HAP-1 (cell line): Measurements from ENCODE around the gene PHLPP1.
A peak's percentile ranks its signal among the peaks of the same experiment; 100 is the strongest.

Experiments used
- DNase-seq, 2 experiments: peaks; one replicate each; pipeline ENCODE4 v3.0.0-alpha.2; 2016 to 2020; ENCODE audit warnings: low spot score in 2 of 2
- H3K27me3 ChIP-seq: fragments of 250-450 bp; sonication (Bioruptor Pico); 2 replicates; pipeline ENCODE4 v1.5.1; 2020; ENCODE audit warnings: low read depth, mild to moderate bottlenecking, moderate library complexity
- H3K36me3 ChIP-seq: fragments of 250-450 bp; sonication (Bioruptor Pico); replicated peaks from 2 replicates; pipeline ENCODE4 v1.5.1; 2020; ENCODE audit warnings: mild to moderate bottlenecking
- H3K4me1 ChIP-seq: fragments of 250-450 bp; sonication (Bioruptor Pico); 2 replicates; pipeline ENCODE4 v1.5.1; 2020; ENCODE audit warnings: mild to moderate bottlenecking
- H3K4me3 ChIP-seq: fragments of 250-450 bp; sonication (Bioruptor Pico); 2 replicates; pipeline ENCODE4 v1.5.1; 2020; ENCODE audit warnings: mild to moderate bottlenecking, moderate library complexity
- H3K9me3 ChIP-seq: fragments of 250-450 bp; sonication (Bioruptor Pico); 2 replicates; pipeline ENCODE4 v1.5.1; 2020; ENCODE audit warnings: mild to moderate bottlenecking, moderate library complexity
- in situ Hi-C: fragments of 300-500 bp; cut with MboI; formaldehyde crosslinking; loops from 3 replicates; pipeline ENCODE4 v1.14.3; 2020; ENCODE audit warnings: low sequenced_read_pairs, inconsistent platforms, mixed read lengths

Gene PHLPP1

GRCh38 chr18:62938487-62938886 is 223.1 kb downstream of the PHLPP1 start:
- Histone ChIP-seq H3K9me3 (no peaks in the 10 kb centered on the region), H3K4me3 (no peak overlapping the region), H3K4me1 (no peaks in the 10 kb centered on the region), H3K27me3 (no peaks in the 10 kb centered on the region), H3K36me3 (no peaks in the 10 kb centered on the region)
- no peak for DNase-seq
- in situ Hi-C loops, result no loop called here

GRCh38 chr18:62939433-62939832 is 224.1 kb downstream of the PHLPP1 start:
- H3K9me3 ChIP-seq, result no peaks in the 10 kb centered on the region
- no peaks in the 10 kb centered on the region for H3K36me3 ChIP-seq
- H3K4me1 ChIP-seq, result no peaks in the 10 kb centered on the region
- DNase-seq, result no peak
- no peaks in the 10 kb centered on the region for H3K27me3 ChIP-seq
- in situ Hi-C loops, result no loop called here
- no peak overlapping the region for H3K4me3 ChIP-seq

GRCh38 chr18:62939926-62940325 is 224.6 kb downstream of the PHLPP1 start:
- no peak overlapping the region for H3K4me3 ChIP-seq
- no peaks in the 10 kb centered on the region for H3K4me1 ChIP-seq
- H3K27me3 ChIP-seq, result no peaks in the 10 kb centered on the region
- in situ Hi-C loops, result no loop called here
- H3K36me3 ChIP-seq, result peaks cover under 1% of the 10 kb centered on the region; the same call in 1 of the 2 replicates
- H3K9me3 ChIP-seq, result no peaks in the 10 kb centered on the region
- no peak for DNase-seq

- no peak for DNase-seq
- Histone ChIP-seq H3K36me3 (peaks cover 8% of the 10 kb centered on the region), H3K4me1 (peaks cover 4% of the 10 kb centered on the region; the same call in 1 of the 2 replicates), H3K27me3 (no peaks in the 10 kb centered on the region), H3K9me3 (no peaks in the 10 kb centered on the region), H3K4me3 (no peak overlapping the region)
- in situ Hi-C loops, result no loop called here
Measured at GRCh38 chr18:62942578-62942977, 227.2 kb downstream of the PHLPP1 start.

GRCh38 chr18:62944454-62944853 is 229.1 kb downstream of the PHLPP1 start:
- no peaks in the 10 kb centered on the region for H3K9me3 ChIP-seq
- H3K4me3 ChIP-seq, result no peak overlapping the region
- in situ Hi-C loops, result no loop called here
- peaks cover 8% of the 10 kb centered on the region for H3K36me3 ChIP-seq
- no peak for DNase-seq
- H3K27me3 ChIP-seq, result no peaks in the 10 kb centered on the region
- H3K4me1 ChIP-seq, result peaks cover 4% of the 10 kb centered on the region; the same call in 1 of the 2 replicates

- Histone ChIP-seq H3K27me3 (no peaks in the 10 kb centered on the region), H3K4me1 (peaks cover 4% of the 10 kb centered on the region; the same call in 1 of the 2 replicates), H3K9me3 (no peaks in the 10 kb centered on the region), H3K36me3 (peaks cover 8% of the 10 kb centered on the region), H3K4me3 (no peak overlapping the region)
- in situ Hi-C loops, result no loop called here
- no peak for DNase-seq
Measured at GRCh38 chr18:62948788-62949187, 233.4 kb downstream of the PHLPP1 start.

GRCh38 chr18:62950246-62950645 is 234.9 kb downstream of the PHLPP1 start:
- Histone ChIP-seq H3K36me3 (peaks cover 4% of the 10 kb centered on the region), H3K4me3 (no peak overlapping the region), H3K9me3 (no peaks in the 10 kb centered on the region), H3K27me3 (no peaks in the 10 kb centered on the region), H3K4me1 (peaks cover 10% of the 10 kb centered on the region)
- in situ Hi-C loops, result no loop called here
- DNase-seq, result no peak

GRCh38 chr18:62952807-62953206 is 237.5 kb downstream of the PHLPP1 start:
- peaks cover 11% of the 10 kb centered on the region for H3K4me1 ChIP-seq
- no peak overlapping the region for H3K4me3 ChIP-seq
- DNase-seq, result no peak
- no peaks in the 10 kb centered on the region; the same call in 1 of the 2 replicates for H3K36me3 ChIP-seq
- in situ Hi-C loops, result no loop called here
- H3K9me3 ChIP-seq, result no peaks in the 10 kb centered on the region
- H3K27me3 ChIP-seq, result no peaks in the 10 kb centered on the region

- Histone ChIP-seq H3K27me3 (no peaks in the 10 kb centered on the region), H3K36me3 (peaks cover 3% of the 10 kb centered on the region), H3K4me3 (no peak overlapping the region), H3K4me1 (peaks cover 11% of the 10 kb centered on the region), H3K9me3 (no peaks in the 10 kb centered on the region)
- in situ Hi-C loops, result no loop called here
- no peak for DNase-seq
Measured at GRCh38 chr18:62953663-62954062, 238.3 kb downstream of the PHLPP1 start.

- no peak overlapping the region for H3K4me3 ChIP-seq
- H3K9me3 ChIP-seq, result no peaks in the 10 kb centered on the region
- in situ Hi-C loops, result no loop called here
- peaks cover 11% of the 10 kb centered on the region for H3K4me1 ChIP-seq
- H3K36me3 ChIP-seq, result peaks cover 5% of the 10 kb centered on the region
- peak in 1 of 2 experiments; percentile 18 for DNase-seq
- H3K27me3 ChIP-seq, result no peaks in the 10 kb centered on the region
Measured at GRCh38 chr18:62954366-62954765, 239.0 kb downstream of the PHLPP1 start.

- in situ Hi-C loops, result no loop called here
- H3K27me3 ChIP-seq, result no peaks in the 10 kb centered on the region
- peaks cover 3% of the 10 kb centered on the region; the same call in 1 of the 2 replicates for H3K9me3 ChIP-seq
- H3K4me1 ChIP-seq, result peaks cover 26% of the 10 kb centered on the region
- peak in 1 of 2 experiments; percentile 71 for DNase-seq
- no peak overlapping the region for H3K4me3 ChIP-seq
- H3K36me3 ChIP-seq, result peaks cover 8% of the 10 kb centered on the region
Measured at GRCh38 chr18:62957885-62958472, 242.6 kb downstream of the PHLPP1 start.

- Histone ChIP-seq H3K4me3 (no peak overlapping the region), H3K27me3 (no peaks in the 10 kb centered on the region), H3K9me3 (peaks cover 6% of the 10 kb centered on the region; the same call in 1 of the 2 replicates), H3K36me3 (peaks cover 11% of the 10 kb centered on the region), H3K4me1 (peaks cover 33% of the 10 kb centered on the region)
- in situ Hi-C loops, result no loop called here
- no peak for DNase-seq
Measured at GRCh38 chr18:62959481-62959880, 244.1 kb downstream of the PHLPP1 start.

- Histone ChIP-seq H3K4me1 (peaks cover 30% of the 10 kb centered on the region), H3K27me3 (no peaks in the 10 kb centered on the region), H3K4me3 (no peak overlapping the region), H3K9me3 (peaks cover 6% of the 10 kb centered on the region; the same call in 1 of the 2 replicates), H3K36me3 (peaks cover 10% of the 10 kb centered on the region)
- in situ Hi-C loops, result no loop called here
- peak in 1 of 2 experiments; percentile 89 for DNase-seq
Measured at GRCh38 chr18:62963507-62963906, 248.2 kb downstream of the PHLPP1 start.

- in situ Hi-C loops, result no loop called here
- peaks cover 30% of the 10 kb centered on the region for H3K4me1 ChIP-seq
- peaks cover 6% of the 10 kb centered on the region; the same call in 1 of the 2 replicates for H3K9me3 ChIP-seq
- H3K4me3 ChIP-seq, result no peak overlapping the region
- H3K27me3 ChIP-seq, result no peaks in the 10 kb centered on the region
- no peak for DNase-seq
- H3K36me3 ChIP-seq, result peaks cover 7% of the 10 kb centered on the region
Measured at GRCh38 chr18:62964432-62964831, 249.1 kb downstream of the PHLPP1 start.

- DNase-seq, result no peak
- H3K9me3 ChIP-seq, result peaks cover 6% of the 10 kb centered on the region; the same call in 1 of the 2 replicates
- H3K36me3 ChIP-seq, result peaks cover 7% of the 10 kb centered on the region
- no peaks in the 10 kb centered on the region for H3K27me3 ChIP-seq
- peaks cover 19% of the 10 kb centered on the region for H3K4me1 ChIP-seq
- H3K4me3 ChIP-seq, result no peak overlapping the region
- in situ Hi-C loops, result no loop called here
Measured at GRCh38 chr18:62967089-62967488, 251.7 kb downstream of the PHLPP1 start.
